HEK293 (cell line): ENCODE results near the gene TCF7L1.

ENCODE experiments used
- CTCF ChIA-PET: fragments of 350-600 bp; formaldehyde crosslinking; extraction: SDS; loops from one replicate; lab custom pipeline; 2021; ENCODE audit warnings: antibody characterized with exemption; lab: Yijun Ruan, JAX
- POLR2A ChIA-PET: fragments of 300-600 bp; formaldehyde crosslinking; extraction: SDS; loops from one replicate; lab custom pipeline; 2020; ENCODE audit warnings: antibody characterized with exemption, inconsistent platforms; lab: Yijun Ruan, JAX
- H3K27ac ChIP-seq: fragments of 200-500 bp; sonication (Bioruptor generic); 2 replicates; pipeline ENCODE4 v1.5.1; 2014; ENCODE audit warnings: low read depth, low read length, control low read depth, inconsistent platforms; ENCODE audit errors: extremely low read depth
- H3K36me3 ChIP-seq, 2 experiments: fragments of 200-500 bp in 1 of 2; sonication (Bioruptor generic) in 1 of 2; 1 replicate in 1 of 2; 2 replicates in 1 of 2; pipeline ENCODE4 v1.5.1; 2014 to 2017; ENCODE audit warnings: inconsistent platforms in 2 of 2, low read length in 2 of 2; ENCODE audit not compliant: control insufficient read depth in 2 of 2, insufficient read depth in 1 of 2
- H3K4me1 ChIP-seq: fragments of 200-500 bp; sonication (Bioruptor generic); 2 replicates; pipeline ENCODE4 v1.5.1; 2014; ENCODE audit warnings: mild to moderate bottlenecking, low read length, inconsistent platforms; ENCODE audit not compliant: control insufficient read depth, insufficient read depth
- H3K4me3 ChIP-seq: 2 replicates; pipeline ENCODE4 v1.5.1; 2011; ENCODE audit warnings: low read depth, mild to moderate bottlenecking, control low read depth, low read length, moderate library complexity
- H3K9me3 ChIP-seq: fragments of 200-500 bp; sonication (Bioruptor generic); 2 replicates; pipeline ENCODE4 v1.5.1; 2014; ENCODE audit warnings: low read depth, low read length, inconsistent platforms; ENCODE audit not compliant: control insufficient read depth, insufficient read depth
- SCRT1 ChIP-seq: fragments of 450-650 bp; formaldehyde crosslinking; IDR thresholded peaks from 2 replicates; pipeline ENCODE4 v1.5.1; 2016; ENCODE audit warnings: missing biosample characterization, missing genetic modification characterization, borderline replicate concordance
- ZBTB17 ChIP-seq: fragments of 450-650 bp; formaldehyde crosslinking; IDR thresholded peaks from 2 replicates; pipeline ENCODE4 v1.5.1; 2016; ENCODE audit warnings: missing biosample characterization, missing genetic modification characterization
- ZFP41 ChIP-seq: fragments of 450-650 bp; formaldehyde crosslinking; IDR thresholded peaks from 2 replicates; pipeline ENCODE4 v1.5.1; 2016; ENCODE audit warnings: missing biosample characterization, missing genetic modification characterization, borderline replicate concordance
- ZNF114 ChIP-seq: fragments of 450-650 bp; formaldehyde crosslinking; IDR thresholded peaks from 2 replicates; pipeline ENCODE4 v1.5.0; 2017; ENCODE audit warnings: missing biosample characterization, missing genetic modification characterization
- ZNF148 ChIP-seq: fragments of 450-650 bp; formaldehyde crosslinking; IDR thresholded peaks from 2 replicates; pipeline ENCODE4 v1.5.0; 2017; ENCODE audit warnings: missing biosample characterization, missing genetic modification characterization, borderline replicate concordance
- ZNF175 ChIP-seq: fragments of 450-650 bp; formaldehyde crosslinking; IDR thresholded peaks from 2 replicates; pipeline ENCODE4 v1.5.1; 2016; ENCODE audit warnings: missing biosample characterization, missing genetic modification characterization
- ZNF324 ChIP-seq: fragments of 450-650 bp; formaldehyde crosslinking; IDR thresholded peaks from 2 replicates; pipeline ENCODE4 v1.5.1; 2016; ENCODE audit warnings: missing biosample characterization, missing genetic modification characterization
- ZNF354C ChIP-seq: fragments of 450-650 bp; formaldehyde crosslinking; IDR thresholded peaks from 2 replicates; pipeline ENCODE4 v1.5.1; 2016; ENCODE audit warnings: missing biosample characterization, missing genetic modification characterization, low read depth, borderline replicate concordance
- ZNF518A ChIP-seq: fragments of 450-650 bp; formaldehyde crosslinking; conservative IDR thresholded peaks from 2 replicates; pipeline ENCODE4 v1.5.1; 2016; ENCODE audit warnings: low read depth, missing biosample characterization, missing genetic modification characterization
- ZNF529 ChIP-seq: fragments of 450-650 bp; formaldehyde crosslinking; IDR thresholded peaks from 2 replicates; pipeline ENCODE4 v1.5.1; 2017; ENCODE audit warnings: missing genetic modification characterization, missing biosample characterization; ENCODE audit not compliant: insufficient replicate concordance
- ZNF558 ChIP-seq: fragments of 450-650 bp; formaldehyde crosslinking; IDR thresholded peaks from 2 replicates; pipeline ENCODE4 v1.5.1; 2016; ENCODE audit warnings: missing biosample characterization, missing genetic modification characterization
- ZNF560 ChIP-seq: fragments of 450-650 bp; formaldehyde crosslinking; IDR thresholded peaks from 2 replicates; pipeline ENCODE4 v1.5.1; 2017; ENCODE audit warnings: missing biosample characterization, missing genetic modification characterization, borderline replicate concordance
- ZNF571 ChIP-seq: fragments of 450-650 bp; formaldehyde crosslinking; IDR thresholded peaks from 2 replicates; pipeline ENCODE4 v1.5.0; 2017; ENCODE audit warnings: missing biosample characterization, missing genetic modification characterization
- ZNF654 ChIP-seq: fragments of 450-650 bp; formaldehyde crosslinking; IDR thresholded peaks from 2 replicates; pipeline ENCODE4 v1.5.1; 2016; ENCODE audit warnings: low read depth, missing biosample characterization, missing genetic modification characterization
- ZNF776 ChIP-seq: fragments of 450-650 bp; formaldehyde crosslinking; IDR thresholded peaks from 2 replicates; pipeline ENCODE4 v1.5.0; 2017; ENCODE audit warnings: missing biosample characterization, missing genetic modification characterization, borderline replicate concordance
- ZNF830 ChIP-seq: fragments of 450-650 bp; IDR thresholded peaks from 2 replicates; pipeline ENCODE4 v1.5.0; 2018; ENCODE audit warnings: missing biosample characterization, missing genetic modification characterization, low read depth, mild to moderate bottlenecking, moderate library complexity
- TF ChIP-seq, protein P1 (sequence below): fragments of 450-650 bp; formaldehyde crosslinking; IDR thresholded peaks from 2 replicates; pipeline ENCODE4 v1.5.1; 2016; ENCODE audit warnings: missing biosample characterization, missing genetic modification characterization
- TF ChIP-seq, protein P2 (sequence below): fragments of 450-650 bp; formaldehyde crosslinking; IDR thresholded peaks from 2 replicates; pipeline ENCODE4 v1.5.1; 2016; ENCODE audit warnings: missing biosample characterization, missing genetic modification characterization

TCF7L1 gene

GRCh38 chr2:85089585-85089984 lies 43.6 kb upstream of the TCF7L1 start:
- H3K36me3 ChIP-seq = no peaks in the 10 kb centered on the region
- ChIA-PET POLR2A (interaction anchor here (0.5 kb wide), 1 partner anchor 29 kb away, joined by 3 read pairs; no protein-coding TSS in a partner anchor), CTCF (interaction anchor here (0.8 to 1.3 kb wide), 2 partner anchors 22 to 212 kb away, joined by 3 to 7 read pairs; no protein-coding TSS in a partner anchor)
- H3K9me3 ChIP-seq = no peaks in the 10 kb centered on the region
- H3K27ac ChIP-seq = no peak overlapping the region
- TF ChIP-seq ZNF830 (tag by site-specific recombination) (no peak), ZNF529 (tag by site-specific recombination) (no peak), SCRT1 (tag by site-specific recombination) (no peak), ZNF560 (no peak), ZNF175 (tag by site-specific recombination) (no peak), ZNF148 (tag by site-specific recombination) (no peak), ZNF324 (tag by site-specific recombination) (no peak), ZNF776 (no peak), ZBTB17 (tag by site-specific recombination) (no peak), ZFP41 (tag by site-specific recombination) (no peak), ZNF518A (no peak), ZNF654 (tag by site-specific recombination) (no peak), ZNF114 (tag by site-specific recombination) (no peak)
- TF ChIP-seq, protein P1, sequence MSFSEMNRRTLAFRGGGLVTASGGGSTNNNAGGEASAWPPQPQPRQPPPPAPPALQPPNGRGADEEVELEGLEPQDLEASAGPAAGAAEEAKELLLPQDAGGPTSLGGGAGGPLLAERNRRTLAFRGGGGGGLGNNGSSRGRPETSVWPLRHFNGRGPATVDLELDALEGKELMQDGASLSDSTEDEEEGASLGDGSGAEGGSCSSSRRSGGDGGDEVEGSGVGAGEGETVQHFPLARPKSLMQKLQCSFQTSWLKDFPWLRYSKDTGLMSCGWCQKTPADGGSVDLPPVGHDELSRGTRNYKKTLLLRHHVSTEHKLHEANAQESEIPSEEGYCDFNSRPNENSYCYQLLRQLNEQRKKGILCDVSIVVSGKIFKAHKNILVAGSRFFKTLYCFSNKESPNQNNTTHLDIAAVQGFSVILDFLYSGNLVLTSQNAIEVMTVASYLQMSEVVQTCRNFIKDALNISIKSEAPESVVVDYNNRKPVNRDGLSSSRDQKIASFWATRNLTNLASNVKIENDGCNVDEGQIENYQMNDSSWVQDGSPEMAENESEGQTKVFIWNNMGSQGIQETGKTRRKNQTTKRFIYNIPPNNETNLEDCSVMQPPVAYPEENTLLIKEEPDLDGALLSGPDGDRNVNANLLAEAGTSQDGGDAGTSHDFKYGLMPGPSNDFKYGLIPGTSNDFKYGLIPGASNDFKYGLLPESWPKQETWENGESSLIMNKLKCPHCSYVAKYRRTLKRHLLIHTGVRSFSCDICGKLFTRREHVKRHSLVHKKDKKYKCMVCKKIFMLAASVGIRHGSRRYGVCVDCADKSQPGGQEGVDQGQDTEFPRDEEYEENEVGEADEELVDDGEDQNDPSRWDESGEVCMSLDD (tag by site-specific recombination) = no peak
- H3K4me3 ChIP-seq = no peak overlapping the region
- no peaks in the 10 kb centered on the region for H3K4me1 ChIP-seq

DNA sequence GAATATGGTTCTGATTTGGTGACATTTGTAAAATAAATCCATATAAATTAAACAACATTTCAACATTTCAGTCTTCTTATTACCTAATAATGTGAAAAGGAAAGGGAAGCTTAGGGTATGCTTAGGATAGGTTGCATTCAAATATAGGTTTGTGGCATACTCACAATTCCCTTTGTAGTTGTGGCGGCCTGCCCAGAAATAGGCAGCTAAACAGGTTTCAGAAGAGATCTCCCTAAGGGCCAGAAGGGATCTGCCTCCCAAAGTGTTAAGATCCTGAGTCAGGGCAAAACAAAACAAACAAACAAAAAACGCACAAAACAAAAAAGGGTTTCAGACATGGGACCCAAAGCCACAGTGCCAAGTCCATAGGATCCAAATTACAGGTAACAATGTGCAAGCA lies 41.4 kb upstream of the TCF7L1 start:
- CTCF ChIA-PET = interaction anchor here (0.6 to 1.3 kb wide), 2 partner anchors 25 to 105 kb away, joined by 3 to 5 read pairs; no protein-coding TSS in a partner anchor
- Histone ChIP-seq H3K9me3 (no peaks in the 10 kb centered on the region), H3K4me3 (no peak overlapping the region), H3K27ac (no peak overlapping the region), H3K4me1 (no peaks in the 10 kb centered on the region)
- POLR2A ChIA-PET = interaction anchor here (0.5 kb wide), 1 partner anchor 274 kb away, joined by 4 read pairs; no protein-coding TSS in a partner anchor
- TF ChIP-seq ZNF571 (tag by site-specific recombination) (no peak), ZNF558 (tag by site-specific recombination) (no peak), ZNF354C (no peak)
- TF ChIP-seq, protein P2, sequence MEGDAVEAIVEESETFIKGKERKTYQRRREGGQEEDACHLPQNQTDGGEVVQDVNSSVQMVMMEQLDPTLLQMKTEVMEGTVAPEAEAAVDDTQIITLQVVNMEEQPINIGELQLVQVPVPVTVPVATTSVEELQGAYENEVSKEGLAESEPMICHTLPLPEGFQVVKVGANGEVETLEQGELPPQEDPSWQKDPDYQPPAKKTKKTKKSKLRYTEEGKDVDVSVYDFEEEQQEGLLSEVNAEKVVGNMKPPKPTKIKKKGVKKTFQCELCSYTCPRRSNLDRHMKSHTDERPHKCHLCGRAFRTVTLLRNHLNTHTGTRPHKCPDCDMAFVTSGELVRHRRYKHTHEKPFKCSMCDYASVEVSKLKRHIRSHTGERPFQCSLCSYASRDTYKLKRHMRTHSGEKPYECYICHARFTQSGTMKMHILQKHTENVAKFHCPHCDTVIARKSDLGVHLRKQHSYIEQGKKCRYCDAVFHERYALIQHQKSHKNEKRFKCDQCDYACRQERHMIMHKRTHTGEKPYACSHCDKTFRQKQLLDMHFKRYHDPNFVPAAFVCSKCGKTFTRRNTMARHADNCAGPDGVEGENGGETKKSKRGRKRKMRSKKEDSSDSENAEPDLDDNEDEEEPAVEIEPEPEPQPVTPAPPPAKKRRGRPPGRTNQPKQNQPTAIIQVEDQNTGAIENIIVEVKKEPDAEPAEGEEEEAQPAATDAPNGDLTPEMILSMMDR = no peak
- TF ChIP-seq, all 188 proteins: peak for 0
- H3K36me3 ChIP-seq = no peaks in the 10 kb centered on the region
